GM21737 (cell line): ENCODE results near the gene ADAM21.
"Not testable (repeated sequence)": the region's sequence is repeated elsewhere in the genome, so short reads cannot be mapped to it uniquely, and the experiment has no call there.

Experiments used
- ATAC-seq: cut with Tn5 transposase; IDR thresholded peaks from one replicate; pipeline ENCODE4 v1.9.1; 2021; ENCODE audit warnings: mild to moderate bottlenecking, moderate library complexity; ENCODE audit not compliant: unreplicated experiment

The ADAM21 gene

GRCh38 chr14:70451874-70452273 lies at the start of gene ADAM21:
Gene ADAM21 (plus strand): TSS chr14:70452174. CDS start chr14:70457500, 5,326 bp downstream.
- no peak for ATAC-seq

- not testable (repeated sequence) for ATAC-seq
These were observed 48.6 kb upstream of the ADAM21 start for GRCh38 chr14:70403335-70403734.

- ATAC-seq = not testable (repeated sequence)
These were observed 45.8 kb upstream of the ADAM21 start for GRCh38 chr14:70406216-70406615.

GRCh38 chr14:70407621-70408020 lies 44.4 kb upstream of the ADAM21 start:
- no peak for ATAC-seq

- no peak for ATAC-seq
These were observed 36.2 kb upstream of the ADAM21 start for GRCh38 chr14:70415788-70416187.

GRCh38 chr14:70416338-70416724 lies 35.6 kb upstream of the ADAM21 start:
- ATAC-seq = no peak

- no peak for ATAC-seq
These were observed 35.1 kb upstream of the ADAM21 start, which contains the start of gene SYNJ2BP for GRCh38 chr14:70416725-70417349. Gene SYNJ2BP (minus strand): TSS chr14:70417090. CDS start chr14:70416963, 127 bp downstream.

- not testable (repeated sequence) for ATAC-seq
These were observed 32.6 kb upstream of the ADAM21 start for GRCh38 chr14:70419270-70419931.

GRCh38 chr14:70422538-70422937 lies 29.4 kb upstream of the ADAM21 start:
- ATAC-seq = no peak

GRCh38 chr14:70425354-70425753 lies 26.6 kb upstream of the ADAM21 start:
- ATAC-seq = no peak

GRCh38 chr14:70426555-70426954 lies 25.4 kb upstream of the ADAM21 start:
- ATAC-seq = not testable (repeated sequence)

- ATAC-seq = no peak
These were observed 15.1 kb upstream of the ADAM21 start for GRCh38 chr14:70436867-70437266.

- ATAC-seq = no peak
These were observed 10.3 kb upstream of the ADAM21 start for GRCh38 chr14:70441641-70442040.

- no peak for ATAC-seq
These were observed 9.2 kb upstream of the ADAM21 start for GRCh38 chr14:70442750-70443149.

GRCh38 chr14:70448633-70449340 lies 3.2 kb upstream of the ADAM21 start:
- ATAC-seq = no peak

- ATAC-seq = no peak
These were observed 2.8 kb downstream of the ADAM21 start for GRCh38 chr14:70454731-70455130.

GRCh38 chr14:70468731-70469130 lies 16.8 kb downstream of the ADAM21 start:
- ATAC-seq = no peak

- not testable (repeated sequence) for ATAC-seq
These were observed 19.0 kb downstream of the ADAM21 start for GRCh38 chr14:70470863-70471563.

GRCh38 chr14:70472253-70473159 lies 20.5 kb downstream of the ADAM21 start:
- ATAC-seq = no peak

- no peak for ATAC-seq
These were observed 21.9 kb downstream of the ADAM21 start for GRCh38 chr14:70473825-70474224.
